OCI-LY3 (cell line): ENCODE data around the gene TMPRSS5.

Experiments
- H2AFZ ChIP-seq: fragments of 200-600, 300-600 bp; shearing (Covaris generic); 2 replicates; pipeline ENCODE4 v1.6.0; 2014; ENCODE audit warnings: antibody characterized with exemption, low read depth, low read length
- H3K27ac ChIP-seq: fragments of 200-600, 300-600 bp; sonication (generic); 2 replicates; pipeline ENCODE4 v1.5.1; 2014; ENCODE audit warnings: mild to moderate bottlenecking, low read length, moderate library complexity, mixed read lengths
- H3K27me3 ChIP-seq: fragments of 200-600, 300-600 bp; sonication (generic); 2 replicates; pipeline ENCODE4 v1.6.1; 2014; ENCODE audit warnings: low read depth, low read length, mixed read lengths
- H3K36me3 ChIP-seq: fragments of 200-600, 300-600 bp; sonication (generic); replicated peaks from 2 replicates; pipeline ENCODE3; 2014; ENCODE audit warnings: low read depth, low read length, mixed read lengths
- H3K4me1 ChIP-seq: fragments of 300-600, 200-600 bp; sonication (generic); 2 replicates; pipeline ENCODE4 v1.6.1; 2014; ENCODE audit warnings: low read length, mixed read lengths
- H3K4me2 ChIP-seq: fragments of 200-600, 300-600 bp; sonication (generic); 2 replicates; pipeline ENCODE4 v1.6.1; 2014; ENCODE audit warnings: low read length, mixed read lengths
- H3K4me3 ChIP-seq: fragments of 300-600, 200-600 bp; sonication (generic); 2 replicates; pipeline ENCODE4 v1.5.1; 2014; ENCODE audit warnings: antibody characterized with exemption, mild to moderate bottlenecking, low read length, moderate library complexity
- H3K79me2 ChIP-seq: fragments of 300-600, 200-600 bp; shearing (Covaris generic); 2 replicates; pipeline ENCODE4 v1.6.1; 2014; ENCODE audit warnings: mild to moderate bottlenecking, low read length, mixed read lengths
- H3K9ac ChIP-seq: fragments of 300-600, 200-600 bp; shearing (Covaris generic); 2 replicates; pipeline ENCODE4 v1.6.0; 2014; ENCODE audit warnings: mild to moderate bottlenecking, low read length, moderate library complexity
- H3K9me3 ChIP-seq: fragments of 200-600, 300-600 bp; shearing (Covaris generic); 2 replicates; pipeline ENCODE4 v1.6.1; 2014; ENCODE audit warnings: low read length, mixed read lengths; ENCODE audit not compliant: insufficient read depth
- H4K20me1 ChIP-seq: fragments of 200-600, 300-600 bp; sonication (generic); 2 replicates; pipeline ENCODE4 v1.6.1; 2016; ENCODE audit warnings: low read length, mixed read lengths; ENCODE audit not compliant: insufficient read depth
- CTCF ChIP-seq: fragments of 200-600, 300-600 bp; sonication (generic); IDR thresholded peaks from 2 replicates; pipeline ENCODE4 v1.5.1; 2014; ENCODE audit warnings: antibody characterized with exemption, low read length, low read depth
- EZH2phosphoT487 ChIP-seq: fragments of 200-600 bp; shearing (Covaris generic); IDR thresholded peaks from 2 replicates; pipeline ENCODE4 v1.6.1; 2018; ENCODE audit warnings: antibody characterized with exemption, mixed run types, low read depth

Gene TMPRSS5

DNA sequence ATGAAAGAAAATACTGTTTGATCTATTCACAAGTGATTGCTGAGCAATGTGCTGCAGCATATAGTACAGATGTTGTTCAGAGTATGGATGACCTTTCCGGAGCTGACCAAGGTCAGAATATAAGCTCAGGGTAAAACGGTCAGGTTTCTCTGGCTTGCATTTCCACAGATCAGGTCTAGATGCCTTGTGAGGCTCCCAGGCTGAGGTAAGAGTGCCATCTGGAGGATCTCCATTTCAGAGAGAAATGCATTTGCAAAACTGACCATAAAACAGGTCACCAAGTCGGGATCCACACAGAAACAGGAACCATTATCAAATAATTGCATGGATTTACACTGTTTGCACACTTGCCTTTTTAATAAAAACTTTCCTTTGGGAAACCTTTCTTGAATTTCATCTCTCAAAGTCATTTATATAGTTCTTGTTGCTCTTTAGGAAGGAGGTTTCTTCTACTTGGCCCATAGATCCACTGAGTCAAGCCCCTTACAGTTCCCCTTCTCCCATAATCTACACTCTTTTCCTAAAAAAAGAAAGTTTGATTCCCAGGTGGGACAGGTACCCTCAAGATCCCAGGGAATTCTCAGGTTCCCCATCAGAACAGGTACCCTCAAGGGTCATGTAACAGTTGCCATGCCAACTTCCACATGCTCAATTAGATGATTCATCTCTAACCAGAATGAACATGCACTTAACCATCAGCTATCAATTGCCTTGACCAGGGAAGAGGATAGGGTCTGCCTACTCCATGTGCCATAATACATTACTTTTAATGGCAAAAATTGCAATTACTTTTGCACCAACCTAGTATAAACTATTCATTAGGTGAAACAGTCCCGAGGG lies 25.0 kb upstream of the TMPRSS5 start:
- no peak overlapping the region for H3K27ac ChIP-seq
- no peaks in the 10 kb centered on the region for H3K4me1 ChIP-seq
- no peaks in the 10 kb centered on the region for H3K27me3 ChIP-seq
- no peak overlapping the region for H3K4me3 ChIP-seq
- H4K20me1 ChIP-seq: no peaks in the 10 kb centered on the region
- peaks cover 11% of the 10 kb centered on the region for H3K36me3 ChIP-seq
- H2AFZ ChIP-seq: no peak overlapping the region
- H3K4me2 ChIP-seq: no peak overlapping the region
- H3K9me3 ChIP-seq: no peaks in the 10 kb centered on the region
- H3K79me2 ChIP-seq: no peaks in the 10 kb centered on the region
- H3K9ac ChIP-seq: no peak overlapping the region
- TF ChIP-seq CTCF: peak; percentile 44
- no peak for TF ChIP-seq EZH2phosphoT487

GRCh38 chr11:113729456-113729855 lies 23.3 kb upstream of the TMPRSS5 start:
- no peak overlapping the region for H3K27ac ChIP-seq
- H2AFZ ChIP-seq: no peak overlapping the region
- no peaks in the 10 kb centered on the region for H3K9me3 ChIP-seq
- H4K20me1 ChIP-seq: no peaks in the 10 kb centered on the region
- H3K36me3 ChIP-seq: peaks cover 8% of the 10 kb centered on the region
- H3K4me3 ChIP-seq: no peak overlapping the region
- no peak for TF ChIP-seq CTCF
- no peak for TF ChIP-seq EZH2phosphoT487
- H3K4me1 ChIP-seq: no peaks in the 10 kb centered on the region
- no peaks in the 10 kb centered on the region for H3K27me3 ChIP-seq
- no peak overlapping the region for H3K9ac ChIP-seq
- H3K79me2 ChIP-seq: no peaks in the 10 kb centered on the region
- no peak overlapping the region for H3K4me2 ChIP-seq

- Histone ChIP-seq H3K9ac (no peak overlapping the region), H2AFZ (no peak overlapping the region), H3K36me3 (peaks cover 3% of the 10 kb centered on the region), H3K9me3 (no peaks in the 10 kb centered on the region), H3K4me1 (no peaks in the 10 kb centered on the region), H4K20me1 (no peaks in the 10 kb centered on the region), H3K4me3 (no peak overlapping the region), H3K4me2 (no peak overlapping the region), H3K27ac (no peak overlapping the region), H3K27me3 (no peaks in the 10 kb centered on the region), H3K79me2 (no peaks in the 10 kb centered on the region)
- TF ChIP-seq EZH2phosphoT487 (no peak), CTCF (no peak)
These were observed 22.7 kb upstream of the TMPRSS5 start for GRCh38 chr11:113728814-113729213.

- Histone ChIP-seq H2AFZ (no peak overlapping the region), H3K9me3 (no peaks in the 10 kb centered on the region), H3K9ac (no peak overlapping the region), H3K27ac (no peak overlapping the region), H3K4me1 (no peaks in the 10 kb centered on the region), H3K36me3 (no peaks in the 10 kb centered on the region), H3K27me3 (no peaks in the 10 kb centered on the region), H3K4me3 (no peak overlapping the region), H4K20me1 (no peaks in the 10 kb centered on the region), H3K79me2 (no peaks in the 10 kb centered on the region), H3K4me2 (no peak overlapping the region)
- TF ChIP-seq CTCF (no peak), EZH2phosphoT487 (no peak)
These were observed 19.8 kb upstream of the TMPRSS5 start for GRCh38 chr11:113725913-113726312.
